Transverse colon (tissue), 4 donors: Measurements from ENCODE around the gene RNF212.

Experiments used
- CTCF ChIP-seq, 5 experiments: fragments of 200-600 bp in 3 of 5; fragments of 450-650 bp in 2 of 5; sonication (generic) in 3 of 5; IDR thresholded peaks; 1 replicate in 2 of 5; 2 replicates in 3 of 5; pipeline ENCODE4 v1.5.1; 2016 to 2017; ENCODE audit warnings: antibody characterized with exemption in 5 of 5, inconsistent platforms in 3 of 5, mild to moderate bottlenecking in 2 of 5, moderate library complexity in 1 of 5
- EP300 ChIP-seq: sonication (generic); formaldehyde crosslinking; IDR thresholded peaks from one replicate; pipeline ENCODE4 v1.6.1; 2017; ENCODE audit warnings: antibody characterized with exemption, low read depth
- POLR2A ChIP-seq: fragments of 450-650 bp; IDR thresholded peaks from one replicate; pipeline ENCODE4 v1.6.1; 2016; ENCODE audit warnings: antibody characterized with exemption, mild to moderate bottlenecking, moderate library complexity
- POLR2AphosphoS5 ChIP-seq, 3 donors: sonication (generic); formaldehyde crosslinking; IDR thresholded peaks; one replicate each; pipeline ENCODE4 v1.6.1; 2016; ENCODE audit warnings: antibody characterized with exemption in 3 of 3

GRCh38 chr4:1105662-1106061, 7.7 kb downstream of the RNF212 start:
- TF ChIP-seq POLR2AphosphoS5 (IDR thresholded peaks at IDR 0.05) (no peak), POLR2A (no peak), CTCF (IDR thresholded peaks at IDR 0.05) (no peak), EP300 (no peak)
